ENCODE measurements around the gene RCOR3.

The RCOR3 gene

GRCh38 chr1:211326140-211326527, 67.0 kb downstream of the RCOR3 start:
- no peak for DNase-seq

GRCh38 chr1:211326528-211327345, 67.6 kb downstream of the RCOR3 start, which contains the start of gene TRAF5:
Gene TRAF5, plus strand, starts transcription at chr1:211326833. Its CDS starts 26,407 bp downstream, at chr1:211353240.
- peak in 1 of 2 experiments; percentile 65 for DNase-seq

GRCh38 chr1:211327346-211327921, 68.3 kb downstream of the RCOR3 start:
- peak in 1 of 2 experiments; percentile 23 for DNase-seq

- DNase-seq = peak in 1 of 2 experiments; percentile 56
Measured at GRCh38 chr1:211328084-211328694, 69.0 kb downstream of the RCOR3 start.

GRCh38 chr1:211328866-211329475, 69.8 kb downstream of the RCOR3 start:
- DNase-seq = peak in 1 of 2 experiments; percentile 56

GRCh38 chr1:211329764-211330201, 70.6 kb downstream of the RCOR3 start:
- peak; percentile 89 to 93 for DNase-seq

- DNase-seq = peak; percentile 43 to 68
Measured at GRCh38 chr1:211330282-211330936, 71.2 kb downstream of the RCOR3 start.

GRCh38 chr1:211331011-211331709, 72.0 kb downstream of the RCOR3 start:
- peak in 1 of 2 experiments; percentile 8 for DNase-seq

GRCh38 chr1:211332036-211332616, 73.0 kb downstream of the RCOR3 start:
- DNase-seq = no peak

GRCh38 chr1:211332830-211333229, 73.7 kb downstream of the RCOR3 start:
- DNase-seq = no peak

- peak; percentile 34 to 42 for DNase-seq
Measured at GRCh38 chr1:211333906-211334305, 74.7 kb downstream of the RCOR3 start.

GRCh38 chr1:211334986-211335385, 75.8 kb downstream of the RCOR3 start:
- DNase-seq = no peak

- DNase-seq = no peak
Measured at GRCh38 chr1:211335522-211336157, 76.5 kb downstream of the RCOR3 start.

- DNase-seq = no peak
Measured at GRCh38 chr1:211336161-211336560, 77.0 kb downstream of the RCOR3 start.

- DNase-seq = no peak
Measured at GRCh38 chr1:211336775-211337174, 77.6 kb downstream of the RCOR3 start.

GRCh38 chr1:211337430-211338223, 78.5 kb downstream of the RCOR3 start:
- no peak for DNase-seq

- no peak for DNase-seq
Measured at GRCh38 chr1:211338224-211338620, 79.1 kb downstream of the RCOR3 start.

- no peak for DNase-seq
Measured at GRCh38 chr1:211339631-211340041, 80.5 kb downstream of the RCOR3 start.

- DNase-seq = no peak
Measured at GRCh38 chr1:211340622-211341507, 81.7 kb downstream of the RCOR3 start.

Data from NCI-H526 (cell line).